ENCODE measurements around the gene DOCK4. TPM values are rescaled to one million over a fixed set of nuclear protein-coding genes. Genes with fewer than 3 reads are reported as not detected.

DOCK4 gene
- total and polyA plus RNA-seq, 5 donors from 2014 or later = 0.44 TPM; not detected in 4

DNA sequence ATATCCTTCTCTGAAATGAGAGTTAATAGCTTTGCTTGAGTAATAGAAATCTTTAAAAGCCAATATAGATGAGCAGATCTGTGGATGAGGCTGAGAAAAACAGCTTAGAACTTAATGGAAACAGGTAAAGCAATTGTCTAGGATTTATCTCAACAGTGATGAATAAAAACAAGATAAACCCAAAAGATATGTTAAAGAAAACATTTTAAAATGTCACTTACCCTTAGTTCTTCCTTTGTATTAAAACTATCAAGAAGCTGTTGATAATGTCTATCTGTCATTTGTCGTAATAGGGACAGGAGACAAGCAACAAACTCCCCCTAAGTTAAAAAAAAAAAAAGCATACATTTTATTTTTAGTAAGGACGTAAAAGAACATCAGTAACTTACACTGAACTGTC is 371.8 kb downstream of the DOCK4 start:
- ATAC-seq (ENCODE audit: low read depth in 2 of 2) (no peak), DNase-seq (no peak)
- Mint-ChIP-seq H3K4me3 (no peak overlapping the region), H3K27ac (no peak overlapping the region), H3K27me3 (peaks cover 5% of the 10 kb centered on the region), H3K9me3 (peaks cover 0 to 9% (median 2%) of the 10 kb centered on the region in 7 donors), H3K36me3 (no peaks in the 10 kb centered on the region), H3K4me1 (no peaks in the 10 kb centered on the region)
- Histone ChIP-seq H3K4me1 (ENCODE audit: control insufficient read depth, insufficient read depth, low read length, poor library complexity, severe bottlenecking) (no peaks in the 10 kb centered on the region), H3K9me3 (ENCODE audit: control insufficient read depth in 2 of 2, low read length in 2 of 2) (no peaks in the 10 kb centered on the region), H3K27me3 (ENCODE audit: control insufficient read depth, insufficient read depth, low read length) (no peaks in the 10 kb centered on the region), H3K4me3 (ENCODE audit: low read depth, low read length) (no peak overlapping the region), H3K27ac (ENCODE audit: insufficient read depth, low read length, poor library complexity, severe bottlenecking) (no peak overlapping the region), H3K36me3 (ENCODE audit: control insufficient read depth, insufficient read depth, low read length) (no peaks in the 10 kb centered on the region)

DNA sequence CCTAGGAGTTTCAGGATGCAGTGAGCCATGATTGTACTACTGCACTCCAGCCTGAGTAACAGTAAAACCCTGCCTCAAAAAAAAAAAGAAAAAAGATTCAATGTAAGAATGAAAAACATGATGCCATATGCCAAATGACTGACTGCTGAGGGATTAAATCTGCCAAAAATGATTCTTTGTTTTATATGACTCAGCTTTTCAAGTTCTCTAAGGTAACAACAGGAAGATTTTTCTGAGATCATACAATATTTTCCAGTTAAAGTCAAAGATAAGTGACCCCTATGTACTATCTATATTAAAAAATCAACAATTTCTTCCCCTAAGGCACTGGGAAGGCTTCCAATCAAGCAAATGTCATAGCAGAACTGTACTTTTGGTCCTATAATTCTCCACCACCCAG is 372.7 kb downstream of the DOCK4 start:
- Mint-ChIP-seq H3K27me3 (peaks cover 5% of the 10 kb centered on the region), H3K27ac (no peak overlapping the region), H3K9me3 (peaks cover 0 to 9% (median 2%) of the 10 kb centered on the region in 7 donors), H3K4me3 (no peak overlapping the region), H3K36me3 (no peaks in the 10 kb centered on the region), H3K4me1 (no peaks in the 10 kb centered on the region)
- ATAC-seq (ENCODE audit: low read depth in 2 of 2) (no peak), DNase-seq (no peak)
- no peaks in the 10 kb centered on the region for H3K36me3 ChIP-seq (ENCODE audit: control insufficient read depth, insufficient read depth, low read length)
- no peaks in the 10 kb centered on the region for H3K9me3 ChIP-seq (ENCODE audit: control insufficient read depth in 2 of 2, low read length in 2 of 2)
- no peak overlapping the region for H3K4me3 ChIP-seq (ENCODE audit: low read depth, low read length)
- H3K27me3 ChIP-seq (ENCODE audit: control insufficient read depth, insufficient read depth, low read length) = no peaks in the 10 kb centered on the region
- H3K27ac ChIP-seq (ENCODE audit: insufficient read depth, low read length, poor library complexity, severe bottlenecking) = no peak overlapping the region
- no peaks in the 10 kb centered on the region for H3K4me1 ChIP-seq (ENCODE audit: control insufficient read depth, insufficient read depth, low read length, poor library complexity, severe bottlenecking)

DNA sequence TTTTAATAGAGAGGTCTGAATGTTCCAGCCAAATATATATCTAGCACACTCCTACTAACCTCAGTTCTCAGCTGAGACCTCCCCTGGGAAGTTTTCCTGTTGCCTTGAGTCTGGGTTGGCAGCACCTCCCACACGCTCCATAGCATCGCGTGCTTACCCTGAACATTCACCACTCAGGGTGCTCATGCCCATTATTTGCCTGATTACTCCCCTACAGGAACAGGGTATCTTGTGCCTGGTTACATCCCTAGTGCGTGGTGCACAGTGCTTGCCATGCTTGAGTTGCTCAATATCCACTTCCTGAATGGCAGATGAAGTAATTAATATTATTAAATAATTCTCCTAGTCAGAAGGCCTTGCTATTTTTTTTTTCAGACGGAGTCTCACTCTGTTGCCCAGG is 374.0 kb downstream of the DOCK4 start:
- DNase-seq (no peak), ATAC-seq (ENCODE audit: low read depth in 2 of 2) (no peak)
- Mint-ChIP-seq H3K4me1 (no peaks in the 10 kb centered on the region), H3K27me3 (peaks cover 5% of the 10 kb centered on the region), H3K36me3 (no peaks in the 10 kb centered on the region), H3K9me3 (peaks cover 0 to 9% (median 2%) of the 10 kb centered on the region in 7 donors), H3K4me3 (no peak overlapping the region), H3K27ac (no peak overlapping the region)
- Histone ChIP-seq H3K4me3 (ENCODE audit: low read depth, low read length) (no peak overlapping the region), H3K36me3 (ENCODE audit: control insufficient read depth, insufficient read depth, low read length) (no peaks in the 10 kb centered on the region), H3K27me3 (ENCODE audit: control insufficient read depth, insufficient read depth, low read length) (no peaks in the 10 kb centered on the region), H3K4me1 (ENCODE audit: control insufficient read depth, insufficient read depth, low read length, poor library complexity, severe bottlenecking) (no peaks in the 10 kb centered on the region), H3K27ac (ENCODE audit: insufficient read depth, low read length, poor library complexity, severe bottlenecking) (no peak overlapping the region), H3K9me3 (ENCODE audit: control insufficient read depth in 2 of 2, low read length in 2 of 2) (no peaks in the 10 kb centered on the region)

DNA sequence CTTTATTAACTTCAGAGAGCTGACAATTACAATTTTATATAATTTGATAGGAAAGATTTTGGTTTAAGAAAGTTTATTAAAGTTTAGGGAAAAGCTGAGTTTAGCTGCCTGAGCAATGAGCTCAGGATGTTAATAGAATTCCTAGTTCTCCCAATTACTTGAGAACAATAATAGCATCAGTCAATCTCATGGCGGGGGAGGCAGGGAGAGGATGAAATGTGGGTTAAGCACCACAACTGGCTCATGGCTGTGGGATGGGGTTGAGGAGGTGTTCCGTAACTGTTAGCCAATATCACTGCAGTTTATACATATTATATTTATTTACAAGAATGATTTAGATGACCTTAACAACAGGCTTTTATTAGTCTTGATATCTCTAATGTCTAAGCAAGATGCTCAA is 377.0 kb downstream of the DOCK4 start:
- Mint-ChIP-seq H3K27me3 (peaks cover 5% of the 10 kb centered on the region), H3K4me3 (no peak overlapping the region), H3K9me3 (peaks cover 0 to 13% (median 2%) of the 10 kb centered on the region in 7 donors), H3K27ac (no peak overlapping the region), H3K36me3 (no peaks in the 10 kb centered on the region), H3K4me1 (no peaks in the 10 kb centered on the region)
- no peaks in the 10 kb centered on the region for H3K36me3 ChIP-seq (ENCODE audit: control insufficient read depth, insufficient read depth, low read length)
- no peaks in the 10 kb centered on the region for H3K4me1 ChIP-seq (ENCODE audit: control insufficient read depth, insufficient read depth, low read length, poor library complexity, severe bottlenecking)
- no peak overlapping the region for H3K27ac ChIP-seq (ENCODE audit: insufficient read depth, low read length, poor library complexity, severe bottlenecking)
- no peaks in the 10 kb centered on the region for H3K9me3 ChIP-seq (ENCODE audit: control insufficient read depth in 2 of 2, low read length in 2 of 2)
- no peak overlapping the region for H3K4me3 ChIP-seq (ENCODE audit: low read depth, low read length)
- H3K27me3 ChIP-seq (ENCODE audit: control insufficient read depth, insufficient read depth, low read length) = no peaks in the 10 kb centered on the region
- ATAC-seq (ENCODE audit: low read depth in 2 of 2) (no peak), DNase-seq (no peak)

DNA sequence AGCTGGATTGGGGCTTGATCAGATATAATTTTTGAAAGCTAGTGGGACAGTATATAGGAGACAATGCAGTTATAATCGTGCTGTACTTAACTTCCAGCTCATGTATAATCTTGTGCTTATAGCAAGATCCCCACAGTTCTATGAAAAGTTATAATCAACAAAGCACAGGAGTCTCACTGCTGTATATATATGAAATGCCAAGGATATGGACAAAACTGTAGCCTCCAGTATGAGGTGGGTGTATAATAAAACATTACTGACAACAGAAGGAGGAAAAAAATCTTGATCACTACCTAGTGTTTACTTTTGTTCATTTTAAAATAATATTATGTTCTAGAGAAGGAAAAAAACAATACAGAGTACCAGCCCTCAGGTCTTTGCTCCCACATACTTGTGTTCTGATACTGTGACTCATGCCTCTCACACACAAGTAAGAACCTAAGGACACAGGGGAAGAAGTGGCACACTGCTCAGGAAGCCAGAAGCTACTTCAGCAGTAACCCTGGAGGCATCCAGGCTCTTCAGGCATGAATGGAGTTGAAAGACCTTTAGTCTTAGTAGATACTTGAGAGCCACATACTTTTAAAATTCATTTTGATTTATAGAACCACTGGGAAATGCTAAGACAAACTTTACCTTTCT is 378.2 kb downstream of the DOCK4 start:
- peaks cover 0 to 14% (median 2%) of the 10 kb centered on the region in 7 donors for H3K9me3 Mint-ChIP-seq

DNA sequence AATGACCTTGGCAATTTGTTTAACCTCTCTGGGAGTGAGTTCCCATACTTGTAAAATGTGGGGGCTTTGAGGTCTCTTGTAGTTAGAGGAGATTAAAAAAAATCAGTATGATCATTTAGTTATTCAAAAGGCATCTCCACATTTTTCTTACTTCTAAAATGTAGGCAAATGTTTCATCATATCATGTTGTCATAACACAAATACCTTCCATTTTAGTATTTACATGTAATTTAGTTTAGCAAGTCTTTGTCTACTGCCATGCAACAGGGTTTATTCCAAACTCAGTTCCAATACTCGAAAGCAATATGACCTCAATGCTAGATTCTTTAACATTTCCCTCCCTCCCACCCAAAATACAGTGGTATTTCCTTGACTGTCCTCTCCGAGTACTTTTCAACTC is 381.2 kb downstream of the DOCK4 start:
- ATAC-seq (ENCODE audit: low read depth in 2 of 2) (no peak), DNase-seq (no peak)
- no peaks in the 10 kb centered on the region for H3K27me3 ChIP-seq (ENCODE audit: control insufficient read depth, insufficient read depth, low read length)
- H3K9me3 Mint-ChIP-seq = peaks cover 0 to 4% (median 0%) of the 10 kb centered on the region in 7 donors
- no peak overlapping the region for H3K27ac Mint-ChIP-seq
- H3K9me3 ChIP-seq (ENCODE audit: control insufficient read depth in 2 of 2, low read length in 2 of 2) = no peaks in the 10 kb centered on the region
- no peaks in the 10 kb centered on the region for H3K36me3 Mint-ChIP-seq
- H3K4me3 Mint-ChIP-seq = no peak overlapping the region
- H3K36me3 ChIP-seq (ENCODE audit: control insufficient read depth, insufficient read depth, low read length) = no peaks in the 10 kb centered on the region
- H3K27me3 Mint-ChIP-seq = no peaks in the 10 kb centered on the region
- H3K4me1 ChIP-seq (ENCODE audit: control insufficient read depth, insufficient read depth, low read length, poor library complexity, severe bottlenecking) = no peaks in the 10 kb centered on the region
- no peak overlapping the region for H3K27ac ChIP-seq (ENCODE audit: insufficient read depth, low read length, poor library complexity, severe bottlenecking)
- H3K4me1 Mint-ChIP-seq = no peaks in the 10 kb centered on the region
- H3K4me3 ChIP-seq (ENCODE audit: low read depth, low read length) = no peak overlapping the region

More for the DNA sequence above, 378.2 kb downstream of the DOCK4 start:
- no peak overlapping the region for H3K4me3 ChIP-seq (ENCODE audit: low read depth, low read length)
- H3K36me3 Mint-ChIP-seq = no peaks in the 10 kb centered on the region
- H3K27ac Mint-ChIP-seq = no peak overlapping the region
- no peak overlapping the region for H3K4me3 Mint-ChIP-seq
- no peak for ATAC-seq (ENCODE audit: low read depth in 2 of 2)
- no peak overlapping the region for H3K27ac ChIP-seq (ENCODE audit: insufficient read depth, low read length, poor library complexity, severe bottlenecking)
- no peaks in the 10 kb centered on the region for H3K4me1 ChIP-seq (ENCODE audit: control insufficient read depth, insufficient read depth, low read length, poor library complexity, severe bottlenecking)
- no peaks in the 10 kb centered on the region for H3K36me3 ChIP-seq (ENCODE audit: control insufficient read depth, insufficient read depth, low read length)
- H3K27me3 Mint-ChIP-seq = peaks cover under 1% of the 10 kb centered on the region
- no peaks in the 10 kb centered on the region for H3K9me3 ChIP-seq (ENCODE audit: control insufficient read depth in 2 of 2, low read length in 2 of 2)
- H3K4me1 Mint-ChIP-seq = no peaks in the 10 kb centered on the region
- no peaks in the 10 kb centered on the region for H3K27me3 ChIP-seq (ENCODE audit: control insufficient read depth, insufficient read depth, low read length)
- no peak for DNase-seq

DNA sequence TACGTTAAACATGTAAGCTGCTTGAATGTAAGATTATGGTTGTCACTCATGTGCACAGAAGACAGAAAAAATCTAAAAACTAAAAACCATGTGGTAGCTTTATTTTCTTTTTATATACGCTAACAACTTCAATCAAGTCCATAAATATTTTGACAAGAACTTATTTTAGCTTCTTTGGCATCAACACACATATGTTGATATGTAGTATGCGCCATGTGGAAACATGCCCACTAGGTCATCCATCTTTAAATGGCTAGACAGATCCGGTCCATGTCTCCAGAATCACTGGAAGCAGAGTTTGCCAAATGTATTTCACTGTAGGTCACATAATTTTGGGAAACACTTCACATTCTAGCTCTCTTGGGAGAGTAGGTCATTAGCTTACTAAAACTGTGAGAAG is 382.4 kb downstream of the DOCK4 start:
- no peak for DNase-seq
- Histone ChIP-seq H3K4me1 (ENCODE audit: control insufficient read depth, insufficient read depth, low read length, poor library complexity, severe bottlenecking) (no peaks in the 10 kb centered on the region), H3K9me3 (ENCODE audit: control insufficient read depth in 2 of 2, low read length in 2 of 2) (no peaks in the 10 kb centered on the region), H3K36me3 (ENCODE audit: control insufficient read depth, insufficient read depth, low read length) (no peaks in the 10 kb centered on the region), H3K4me3 (ENCODE audit: low read depth, low read length) (no peak overlapping the region), H3K27me3 (ENCODE audit: control insufficient read depth, insufficient read depth, low read length) (no peaks in the 10 kb centered on the region), H3K27ac (ENCODE audit: insufficient read depth, low read length, poor library complexity, severe bottlenecking) (no peak overlapping the region)
- no peak for ATAC-seq (ENCODE audit: low read depth in 2 of 2)
- H3K9me3 Mint-ChIP-seq = peaks cover 0 to 4% (median 0%) of the 10 kb centered on the region in 7 donors
- H3K27ac Mint-ChIP-seq = no peak overlapping the region
- H3K4me1 Mint-ChIP-seq = no peaks in the 10 kb centered on the region
- H3K4me3 Mint-ChIP-seq = no peak overlapping the region
- no peaks in the 10 kb centered on the region for H3K36me3 Mint-ChIP-seq
- H3K27me3 Mint-ChIP-seq = no peaks in the 10 kb centered on the region

DNA sequence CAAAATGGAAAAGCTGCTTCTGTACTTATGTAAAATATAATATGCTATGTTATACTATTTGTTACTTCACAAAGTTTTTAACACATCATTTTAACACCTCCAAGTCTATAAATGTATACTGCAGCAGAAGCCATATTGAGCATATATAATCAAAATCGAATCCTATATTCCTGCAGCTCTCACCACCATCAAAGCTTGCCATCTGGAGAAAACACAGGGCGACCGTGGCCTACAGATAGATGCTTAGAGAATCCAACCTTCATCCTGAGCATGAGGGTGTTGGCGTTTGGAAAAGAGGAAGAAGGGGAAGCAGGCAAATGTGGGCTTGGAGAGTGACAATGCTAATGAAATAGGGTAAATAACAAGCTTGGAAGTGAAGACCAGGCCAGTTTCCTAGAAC is 385.2 kb downstream of the DOCK4 start:
- H3K4me3 Mint-ChIP-seq = no peak overlapping the region
- peaks cover 0 to 4% (median 0%) of the 10 kb centered on the region in 7 donors for H3K9me3 Mint-ChIP-seq
- ATAC-seq (ENCODE audit: low read depth in 2 of 2) (no peak), DNase-seq (no peak)
- no peaks in the 10 kb centered on the region for H3K27me3 Mint-ChIP-seq
- Histone ChIP-seq H3K4me1 (ENCODE audit: control insufficient read depth, insufficient read depth, low read length, poor library complexity, severe bottlenecking) (no peaks in the 10 kb centered on the region), H3K27ac (ENCODE audit: insufficient read depth, low read length, poor library complexity, severe bottlenecking) (no peak overlapping the region), H3K4me3 (ENCODE audit: low read depth, low read length) (no peak overlapping the region), H3K36me3 (ENCODE audit: control insufficient read depth, insufficient read depth, low read length) (no peaks in the 10 kb centered on the region), H3K27me3 (ENCODE audit: control insufficient read depth, insufficient read depth, low read length) (no peaks in the 10 kb centered on the region), H3K9me3 (ENCODE audit: control insufficient read depth in 2 of 2, low read length in 2 of 2) (no peaks in the 10 kb centered on the region)
- H3K36me3 Mint-ChIP-seq = no peaks in the 10 kb centered on the region
- H3K4me1 Mint-ChIP-seq = no peaks in the 10 kb centered on the region
- H3K27ac Mint-ChIP-seq = no peak overlapping the region
